Lower lobe of right lung (tissue), 2 donors: ENCODE measurements around the gene DHDH. TPM values are rescaled to one million over a fixed set of nuclear protein-coding genes. Genes with fewer than 3 reads are reported as not detected.

ENCODE experiments used
- ATAC-seq, 2 donors: fragments of 200-7000 bp; cut with Tn5 transposase; one replicate each; pipeline ENCODE4 v1.9.1; 2020 to 2022; ENCODE audit warnings: mild to moderate bottlenecking in 2 of 2, moderate library complexity in 2 of 2
- DNase-seq: peaks from one replicate; pipeline ENCODE4 v3.0.0-alpha.2; 2020
- H3K27ac ChIP-seq: fragments of 200-600 bp; one replicate; pipeline ENCODE4 v1.8.0; 2022
- H3K27me3 ChIP-seq: fragments of 200-600 bp; one replicate; pipeline ENCODE4 v1.8.0; 2022; ENCODE audit warnings: low read depth
- H3K36me3 ChIP-seq: fragments of 200-600 bp; one replicate; pipeline ENCODE4 v1.8.0; 2022; ENCODE audit warnings: mild to moderate bottlenecking
- H3K4me1 ChIP-seq: fragments of 200-600 bp; one replicate; pipeline ENCODE4 v1.8.0; 2022
- H3K4me3 ChIP-seq: fragments of 200-600 bp; one replicate; pipeline ENCODE4 v1.8.0; 2022; ENCODE audit warnings: mild to moderate bottlenecking
- H3K9me3 ChIP-seq: fragments of 200-600 bp; one replicate; pipeline ENCODE4 v1.8.0; 2022
- intact Hi-C: fragments of 100-400 bp; cut with DNase I; formaldehyde crosslinking; loops from one replicate; pipeline ENCODE4 v1.11.0; 2022
- total RNA-seq: library from RNA; stranded (reverse); fragmentation: NEBNext Ultra II Directional; extraction: Animal tissue kit (Norgen Biotek cat#: 25700); gene quantifications from one replicate; pipeline ENCODE4 v1.2.1, GENCODE V29; 2021
- TF ChIP-seq, protein P1 (sequence below): fragments of 200-600 bp; IDR thresholded peaks from one replicate; pipeline ENCODE4 v1.8.0; 2022; ENCODE audit warnings: antibody characterized with exemption, mild to moderate bottlenecking
- donor health status: DM: no; HTN: yes; CAD: no; lungs with severe emphysema.

DHDH gene
- total RNA-seq, 1 donor from 2014 or later = 1.9 TPM

DNA sequence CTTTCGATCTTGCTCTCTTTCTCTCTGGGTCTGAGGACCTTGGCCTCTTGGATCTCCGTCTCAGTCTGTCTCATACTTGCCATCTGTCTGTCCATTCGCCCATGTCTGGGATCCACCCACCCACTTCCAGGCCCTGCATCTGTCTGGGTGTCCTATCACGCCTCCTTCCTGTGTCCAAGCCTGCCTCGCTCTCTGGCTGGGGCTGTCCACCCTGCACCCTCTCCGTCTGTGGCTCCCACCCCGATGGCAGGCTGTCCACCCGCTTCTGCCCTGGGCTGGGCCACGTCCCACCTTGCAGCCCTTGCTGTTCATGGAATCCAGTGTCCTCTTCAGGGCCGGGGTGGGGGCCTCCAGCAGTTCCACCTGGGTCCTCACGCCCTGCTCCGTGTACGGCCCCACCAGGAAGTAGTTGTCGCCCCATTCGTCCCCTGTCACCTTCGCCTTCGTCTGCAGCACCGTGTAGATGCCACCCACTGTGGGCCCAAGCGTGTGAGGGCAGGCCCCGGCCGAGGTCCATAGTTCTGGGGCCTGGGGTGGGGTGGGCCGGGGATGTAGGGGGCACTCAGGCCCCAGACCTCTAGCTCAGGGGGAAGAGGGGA, 57.6 kb downstream of the DHDH start:
- ATAC-seq = no peak
- H3K4me3 ChIP-seq = peak overlapping the region; percentile 69
- DNase-seq = peak; percentile 50
- intact Hi-C loops = no loop called here
- H3K27me3 ChIP-seq = no peaks in the 10 kb centered on the region
- no peak overlapping the region for H3K27ac ChIP-seq
- peaks cover 35% of the 10 kb centered on the region for H3K36me3 ChIP-seq
- no peaks in the 10 kb centered on the region for H3K9me3 ChIP-seq
- peaks cover 31% of the 10 kb centered on the region for H3K4me1 ChIP-seq
- TF ChIP-seq, protein P1, sequence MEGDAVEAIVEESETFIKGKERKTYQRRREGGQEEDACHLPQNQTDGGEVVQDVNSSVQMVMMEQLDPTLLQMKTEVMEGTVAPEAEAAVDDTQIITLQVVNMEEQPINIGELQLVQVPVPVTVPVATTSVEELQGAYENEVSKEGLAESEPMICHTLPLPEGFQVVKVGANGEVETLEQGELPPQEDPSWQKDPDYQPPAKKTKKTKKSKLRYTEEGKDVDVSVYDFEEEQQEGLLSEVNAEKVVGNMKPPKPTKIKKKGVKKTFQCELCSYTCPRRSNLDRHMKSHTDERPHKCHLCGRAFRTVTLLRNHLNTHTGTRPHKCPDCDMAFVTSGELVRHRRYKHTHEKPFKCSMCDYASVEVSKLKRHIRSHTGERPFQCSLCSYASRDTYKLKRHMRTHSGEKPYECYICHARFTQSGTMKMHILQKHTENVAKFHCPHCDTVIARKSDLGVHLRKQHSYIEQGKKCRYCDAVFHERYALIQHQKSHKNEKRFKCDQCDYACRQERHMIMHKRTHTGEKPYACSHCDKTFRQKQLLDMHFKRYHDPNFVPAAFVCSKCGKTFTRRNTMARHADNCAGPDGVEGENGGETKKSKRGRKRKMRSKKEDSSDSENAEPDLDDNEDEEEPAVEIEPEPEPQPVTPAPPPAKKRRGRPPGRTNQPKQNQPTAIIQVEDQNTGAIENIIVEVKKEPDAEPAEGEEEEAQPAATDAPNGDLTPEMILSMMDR = no peak

DNA sequence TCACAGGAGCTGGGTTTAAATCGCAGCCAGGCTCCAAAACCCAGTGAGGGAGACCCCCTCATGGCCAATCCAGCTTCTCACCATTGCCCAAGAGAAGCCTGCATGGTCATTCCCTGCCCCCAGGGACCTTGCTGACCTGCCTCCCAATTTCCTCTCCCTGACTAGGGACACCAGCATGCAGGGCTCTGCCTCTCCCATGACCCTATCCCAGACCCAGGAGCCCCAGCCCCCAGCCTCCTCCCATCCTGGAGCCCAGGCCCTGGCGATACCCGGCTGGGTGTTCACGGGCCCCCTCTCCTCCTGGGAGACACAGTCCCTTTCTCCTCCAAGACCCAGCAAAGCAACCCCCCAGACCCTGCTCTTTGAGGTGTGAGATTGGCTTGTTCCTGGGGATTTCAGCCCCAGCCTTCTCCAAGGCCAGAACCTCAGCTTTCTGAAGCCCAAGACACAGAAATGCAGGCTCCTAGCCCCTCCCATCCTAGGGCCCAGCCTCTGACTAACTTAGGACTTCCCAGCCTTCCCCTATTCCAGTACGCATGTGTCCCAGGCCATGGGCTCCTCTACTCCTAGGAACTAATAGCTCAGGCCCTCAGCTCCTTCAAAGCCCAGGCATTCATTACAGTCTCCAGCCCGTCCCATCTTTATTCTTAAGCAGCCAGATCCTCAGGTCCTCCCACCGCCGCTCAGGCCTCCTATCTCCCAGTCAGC, 58.5 kb downstream of the DHDH start:
- peak; percentile 63 for DNase-seq

DNA sequence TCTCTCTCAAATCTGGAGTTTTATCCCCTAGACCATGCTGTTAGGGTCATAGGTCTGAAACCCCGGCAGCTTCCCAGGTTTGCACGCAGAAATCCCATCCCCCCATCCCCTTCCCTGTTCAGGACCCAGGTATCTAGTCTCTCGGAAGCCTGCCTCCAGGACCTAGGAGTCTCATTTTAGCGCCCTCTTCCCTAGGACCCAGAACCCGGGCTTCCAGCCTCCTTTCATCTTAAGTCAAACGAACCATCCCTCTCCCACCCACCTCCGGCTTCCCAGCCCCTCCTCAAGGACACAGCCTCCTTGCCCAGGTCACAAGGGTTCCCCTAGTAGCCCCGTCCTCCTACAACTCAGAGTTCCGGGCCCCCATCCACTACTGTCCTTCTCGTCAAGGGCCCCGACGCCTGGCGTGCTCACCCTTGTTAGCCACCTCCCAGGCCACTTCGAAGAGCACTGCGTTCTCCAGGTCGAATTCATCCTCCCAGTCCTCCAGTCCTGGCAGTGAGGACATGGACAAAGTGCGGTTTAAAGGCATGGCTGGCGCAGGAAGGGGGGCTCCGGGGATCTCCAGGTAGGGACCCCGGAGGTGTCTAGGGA, 59.2 kb downstream of the DHDH start:
- Histone ChIP-seq H3K9me3 (no peaks in the 10 kb centered on the region), H3K36me3 (peaks cover 23% of the 10 kb centered on the region), H3K27ac (peak overlapping the region; percentile 91), H3K4me3 (peak overlapping the region; percentile 69), H3K4me1 (peaks cover 31% of the 10 kb centered on the region), H3K27me3 (no peaks in the 10 kb centered on the region)
- DNase-seq (no peak), ATAC-seq (peak; percentile 10 to 24)
- intact Hi-C loops = no loop called here
- TF ChIP-seq, protein P1 = no peak

More for the DNA sequence above, 58.5 kb downstream of the DHDH start:
- peak; percentile 57 to 67 for ATAC-seq
- H3K27me3 ChIP-seq = no peaks in the 10 kb centered on the region
- H3K36me3 ChIP-seq = peaks cover 26% of the 10 kb centered on the region
- peak overlapping the region; percentile 91 for H3K27ac ChIP-seq
- H3K9me3 ChIP-seq = no peaks in the 10 kb centered on the region
- intact Hi-C loops = no loop called here
- peaks cover 31% of the 10 kb centered on the region for H3K4me1 ChIP-seq
- TF ChIP-seq, protein P1 = no peak
- peak overlapping the region; percentile 69 for H3K4me3 ChIP-seq

DNA sequence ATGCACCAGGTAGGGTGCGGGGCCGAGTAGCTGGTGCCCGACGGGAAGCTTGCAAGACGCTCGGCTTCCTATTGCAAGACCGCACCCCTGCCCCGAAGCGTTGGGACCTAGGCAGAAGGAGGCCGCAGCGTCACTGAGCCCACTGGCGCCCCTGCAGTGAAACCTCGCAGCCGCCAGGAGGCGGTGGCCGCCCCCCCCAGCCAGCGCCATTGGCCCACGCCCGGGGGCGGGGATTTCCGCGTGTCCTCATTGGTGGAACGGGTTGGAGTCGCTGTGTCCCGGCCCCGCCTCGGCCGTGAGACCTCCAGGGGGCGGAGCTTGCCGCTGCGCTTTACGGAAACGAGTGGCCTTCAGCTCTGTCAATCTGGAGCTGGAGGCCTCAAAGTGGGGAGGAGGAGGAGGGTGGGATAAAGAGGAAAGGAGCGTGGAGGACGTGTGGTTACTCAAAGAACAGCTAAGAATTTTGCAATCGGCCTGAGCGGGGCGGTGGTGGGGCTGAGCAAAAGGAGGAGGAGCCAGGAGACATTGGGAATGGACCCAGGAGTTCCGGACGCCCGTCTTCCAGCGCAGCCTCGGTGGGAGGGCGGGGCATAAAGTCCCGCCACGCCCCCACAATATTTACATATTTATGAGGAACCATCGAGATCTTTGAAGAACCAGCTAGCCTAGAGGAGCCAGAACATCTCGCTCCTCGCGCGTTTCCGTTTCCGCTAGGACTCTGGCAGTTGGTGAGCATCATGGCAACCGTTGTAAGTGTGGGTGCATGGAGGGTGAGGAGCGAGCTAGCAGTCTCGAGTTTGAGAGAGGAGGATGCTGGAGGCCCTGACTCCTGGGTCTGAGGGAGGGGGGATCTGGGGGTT, 59.9 kb downstream of the DHDH start, which contains the start of the genes GYS1 and RUVBL2:
GYS1 (minus strand) TSS at position 135 of the 860 bp plus-strand sequence. CDS start 197 bp downstream, outside the sequence.
RUVBL2 (plus strand) TSS at position 713 of the 860 bp plus-strand sequence; CDS start at position 738, 25 bp downstream.
- H3K4me1 ChIP-seq = peaks cover 31% of the 10 kb centered on the region
- peak within 1 kb of the TSS; percentile 69 for H3K4me3 ChIP-seq
- H3K9me3 ChIP-seq = no peaks in the 10 kb centered on the region
- peak; percentile 100 for DNase-seq
- H3K27ac ChIP-seq = peak within 1 kb of the TSS; percentile 91
- H3K36me3 ChIP-seq = peaks cover 16% of the 10 kb centered on the region
- no peaks in the 10 kb centered on the region for H3K27me3 ChIP-seq
- ATAC-seq = peak; percentile 97
- TF ChIP-seq, protein P1 = peak; percentile 98
- intact Hi-C loops = no loop called here

DNA sequence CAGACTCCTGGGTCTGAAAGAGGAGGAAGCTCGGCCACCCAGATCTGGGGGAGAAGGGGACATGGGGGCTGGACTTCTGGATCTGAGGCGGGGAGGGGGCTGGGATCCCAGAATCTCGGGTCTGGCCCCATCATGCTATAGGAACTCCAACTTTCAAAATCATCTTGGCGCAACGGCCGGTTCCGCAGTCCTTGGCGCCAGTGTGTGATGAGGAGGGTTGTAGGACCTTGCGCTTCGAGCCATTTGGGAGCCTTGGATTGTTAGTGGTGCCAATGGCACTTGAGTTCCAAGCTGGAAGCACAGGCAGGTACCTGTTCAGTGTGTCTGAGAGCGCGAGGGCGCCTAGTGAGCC, 60.5 kb downstream of the DHDH start:
- Histone ChIP-seq H3K9me3 (no peaks in the 10 kb centered on the region), H3K36me3 (peaks cover 10% of the 10 kb centered on the region), H3K27ac (peak overlapping the region; percentile 91), H3K27me3 (no peaks in the 10 kb centered on the region), H3K4me3 (peak overlapping the region; percentile 69), H3K4me1 (peaks cover 31% of the 10 kb centered on the region)
- TF ChIP-seq, protein P1 = no peak
- ATAC-seq (no peak), DNase-seq (no peak)
- intact Hi-C loops = no loop called here
